Smooth muscle cell (in vitro differentiated cells): ENCODE data around the gene LOXHD1. TPM values are rescaled to one million over a fixed set of nuclear protein-coding genes. Genes with fewer than 3 reads are reported as not detected.

Experiments used
- DNase-seq: peaks from one replicate; lab custom pipeline; 2025; ENCODE audit not compliant: unreplicated experiment; lab: John Stamatoyannopoulos, UW
- H2AFZ ChIP-seq: fragments of 200-600 bp; sonication (generic); 2 replicates; pipeline ENCODE4 v1.6.0; 2016; ENCODE audit warnings: antibody characterized with exemption, low read depth, mild to moderate bottlenecking
- H3F3A ChIP-seq: fragments of 200-600 bp; sonication (generic); 2 replicates; pipeline ENCODE4 v1.6.0; 2017; ENCODE audit warnings: antibody characterized with exemption, low read depth
- H3K27ac ChIP-seq: fragments of 200-600 bp; sonication (generic); 2 replicates; pipeline ENCODE4 v1.5.1; 2016; ENCODE audit warnings: low read depth, mild to moderate bottlenecking
- H3K27me3 ChIP-seq: fragments of 200-600 bp; sonication (generic); 2 replicates; pipeline ENCODE4 v1.6.1; 2016; ENCODE audit warnings: low read depth, mild to moderate bottlenecking
- H3K36me3 ChIP-seq: fragments of 200-600 bp; sonication (generic); 2 replicates; pipeline ENCODE4 v1.5.1; 2016; ENCODE audit warnings: low read depth
- H3K4me1 ChIP-seq: fragments of 200-600 bp; sonication (generic); 2 replicates; pipeline ENCODE4 v1.5.1; 2016; ENCODE audit warnings: low read depth
- H3K4me2 ChIP-seq: fragments of 200-600 bp; sonication (generic); 2 replicates; pipeline ENCODE4 v1.6.0; 2016; ENCODE audit warnings: mild to moderate bottlenecking
- H3K4me3 ChIP-seq: fragments of 200-600 bp; sonication (generic); 2 replicates; pipeline ENCODE4 v1.5.1; 2016; ENCODE audit warnings: mild to moderate bottlenecking
- H3K79me2 ChIP-seq: fragments of 200-600 bp; sonication (generic); 2 replicates; pipeline ENCODE4 v1.6.0; 2016; ENCODE audit warnings: low read depth, mild to moderate bottlenecking
- H3K9ac ChIP-seq: fragments of 200-600 bp; sonication (generic); 2 replicates; pipeline ENCODE4 v1.6.0; 2016; ENCODE audit warnings: low read depth
- H3K9me3 ChIP-seq: fragments of 200-600 bp; sonication (generic); replicated peaks from 2 replicates; pipeline ENCODE4 v1.5.1; 2016; ENCODE audit warnings: low read depth
- H4K20me1 ChIP-seq: fragments of 200-600 bp; sonication (generic); 2 replicates; pipeline ENCODE4 v1.6.0; 2016; ENCODE audit warnings: low read depth
- CTCF ChIP-seq: fragments of 200-600 bp; sonication (generic); IDR thresholded peaks from 2 replicates; pipeline ENCODE4 v1.5.1; 2017; ENCODE audit warnings: borderline replicate concordance, mild to moderate bottlenecking, antibody characterized with exemption; ENCODE audit not compliant: insufficient read depth, poor library complexity, severe bottlenecking
- WGBS: methylation state at CpG from one replicate; pipeline ENCODE4 v1.1.7; 2016; ENCODE audit warnings: low lambda C conversion rate; 5-methylcytosine and 5-hydroxymethylcytosine counted together
- polyA plus RNA-seq: library from polyadenylated mRNA; unstranded; fragments of >200 nt; fragmentation: Nextera tagmentation; extraction: Ambion mirVana; gene quantifications from 2 replicates; pipeline ENCODE4 v1.2.1, GENCODE V29; 2016
- total RNA-seq: library from RNA; depleted of rRNA; stranded (reverse); fragments of >200 nt; gene quantifications from 2 replicates; pipeline ENCODE4 v1.2.3, GENCODE V29; 2014

The LOXHD1 gene
- total and polyA plus RNA-seq, 2 experiments from 2014 or later = not detected

- H3K4me2 ChIP-seq = no peak overlapping the region
- no peaks in the 10 kb centered on the region for H3K4me1 ChIP-seq
- no peak overlapping the region for H3K27ac ChIP-seq
- no peak overlapping the region for H3K4me3 ChIP-seq
- no peaks in the 10 kb centered on the region for H4K20me1 ChIP-seq
- 53% methylated on average over 5 of the region's 5 CpGs for WGBS
- H3K36me3 ChIP-seq = no peaks in the 10 kb centered on the region
- DNase-seq = no peak
- no peaks in the 10 kb centered on the region for H3K79me2 ChIP-seq
- H2AFZ ChIP-seq = no peak overlapping the region
- no peak overlapping the region for H3K9ac ChIP-seq
- H3K9me3 ChIP-seq = no peaks in the 10 kb centered on the region
- TF ChIP-seq CTCF = no peak
- no peaks in the 10 kb centered on the region for H3F3A ChIP-seq
- peaks cover 4% of the 10 kb centered on the region for H3K27me3 ChIP-seq
These were observed 114.5 kb downstream of the LOXHD1 start for GRCh38 chr18:46542545-46542944.

GRCh38 chr18:46541626-46542189 lies 115.3 kb downstream of the LOXHD1 start:
- H3K9ac ChIP-seq = no peak overlapping the region
- DNase-seq = no peak
- H3K9me3 ChIP-seq = no peaks in the 10 kb centered on the region
- no peaks in the 10 kb centered on the region for H3K79me2 ChIP-seq
- no peak overlapping the region for H2AFZ ChIP-seq
- no peak overlapping the region for H3K4me3 ChIP-seq
- H3K27me3 ChIP-seq = peaks cover 4% of the 10 kb centered on the region
- TF ChIP-seq CTCF = no peak
- WGBS = 77% methylated on average over 5 of the region's 7 CpGs
- no peak overlapping the region for H3K4me2 ChIP-seq
- no peaks in the 10 kb centered on the region for H3K36me3 ChIP-seq
- H3K27ac ChIP-seq = no peak overlapping the region
- H3F3A ChIP-seq = no peaks in the 10 kb centered on the region
- H4K20me1 ChIP-seq = no peaks in the 10 kb centered on the region
- no peaks in the 10 kb centered on the region for H3K4me1 ChIP-seq

DNA sequence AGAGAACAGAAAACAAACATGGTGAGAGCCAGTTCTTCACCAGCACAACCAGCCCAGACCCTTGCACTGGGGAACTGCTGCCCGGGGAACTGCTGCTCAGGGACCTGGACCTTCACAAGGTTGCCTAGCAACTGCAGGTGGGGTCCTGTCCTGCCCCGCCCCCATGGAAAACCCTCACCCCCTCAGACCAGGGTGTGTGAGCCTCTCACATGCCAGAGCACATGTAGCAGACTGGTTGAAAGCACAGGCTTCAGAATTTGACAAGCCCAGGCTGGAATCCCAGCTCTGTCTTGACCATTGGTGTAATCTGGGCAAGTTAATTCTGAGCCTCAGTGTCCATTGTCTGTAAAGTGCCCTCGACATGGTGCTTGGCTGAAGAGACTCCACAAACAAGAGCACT lies 118.6 kb downstream of the LOXHD1 start:
- H3K9me3 ChIP-seq = no peaks in the 10 kb centered on the region
- TF ChIP-seq CTCF = no peak
- no peak overlapping the region for H3K27ac ChIP-seq
- H3K79me2 ChIP-seq = no peaks in the 10 kb centered on the region
- H3K4me3 ChIP-seq = no peak overlapping the region
- 68% methylated on average over 3 of the region's 3 CpGs for WGBS
- H3K9ac ChIP-seq = no peak overlapping the region
- no peaks in the 10 kb centered on the region for H4K20me1 ChIP-seq
- H3F3A ChIP-seq = no peaks in the 10 kb centered on the region
- no peak overlapping the region for H3K4me2 ChIP-seq
- no peak for DNase-seq
- no peak overlapping the region for H2AFZ ChIP-seq
- H3K4me1 ChIP-seq = no peaks in the 10 kb centered on the region
- H3K27me3 ChIP-seq = peaks cover 7% of the 10 kb centered on the region
- no peaks in the 10 kb centered on the region for H3K36me3 ChIP-seq

DNA sequence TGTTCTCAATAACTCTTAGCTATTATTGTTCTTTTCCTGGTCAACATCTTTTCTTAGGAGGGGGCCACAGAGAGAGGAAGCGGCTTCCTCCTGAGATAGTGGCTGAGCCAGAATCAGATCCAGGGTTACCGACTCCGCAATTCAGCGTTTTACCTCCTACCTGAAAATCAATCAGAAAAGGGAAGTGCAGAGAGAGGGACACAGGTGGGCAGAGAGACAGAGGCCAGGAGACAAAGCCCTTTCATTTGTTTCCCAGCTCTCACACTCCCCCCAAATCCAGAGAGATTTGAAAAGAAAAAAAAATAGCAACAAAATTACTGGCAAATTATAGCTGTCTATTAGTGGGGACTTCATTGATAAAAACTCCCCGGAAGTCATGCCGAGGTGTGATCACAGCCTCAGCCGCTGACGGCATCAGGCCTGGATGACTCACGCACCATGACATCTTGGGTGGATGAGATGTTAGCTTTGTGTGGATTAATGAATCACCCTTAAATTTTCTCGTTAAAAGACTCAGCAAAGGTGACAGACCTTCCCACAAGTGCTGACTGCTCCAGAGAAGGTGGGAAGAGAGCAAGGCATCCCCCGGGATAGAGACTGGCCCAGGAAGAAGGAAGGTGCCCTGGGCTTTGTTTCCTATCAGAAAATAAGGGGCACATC lies 120.7 kb downstream of the LOXHD1 start:
- H2AFZ ChIP-seq = no peak overlapping the region
- no peaks in the 10 kb centered on the region for H3K36me3 ChIP-seq
- H4K20me1 ChIP-seq = no peaks in the 10 kb centered on the region
- H3K4me2 ChIP-seq = no peak overlapping the region
- no peak for TF ChIP-seq CTCF
- H3K4me3 ChIP-seq = no peak overlapping the region
- H3K27ac ChIP-seq = no peak overlapping the region
- H3K9ac ChIP-seq = no peak overlapping the region
- no peaks in the 10 kb centered on the region for H3K9me3 ChIP-seq
- no peaks in the 10 kb centered on the region for H3K79me2 ChIP-seq
- 68% methylated on average over 11 of the region's 11 CpGs for WGBS
- no peaks in the 10 kb centered on the region for H3K4me1 ChIP-seq
- peaks cover 7% of the 10 kb centered on the region for H3K27me3 ChIP-seq
- no peak for DNase-seq
- no peaks in the 10 kb centered on the region for H3F3A ChIP-seq
